GM12891 (cell line): ENCODE data around the gene COQ8B.

ENCODE experiments used
- POLR2A ChIP-seq: IDR thresholded peaks from 2 replicates; pipeline ENCODE4 v1.6.1; 2011; ENCODE audit warnings: low read depth, low read length, control low read depth
- POLR2AphosphoS5 ChIP-seq: IDR thresholded peaks from 2 replicates; pipeline ENCODE4 v1.6.1; 2011; ENCODE audit warnings: low read depth, low read length, control low read depth
- TAF1 ChIP-seq: IDR thresholded peaks from 2 replicates; pipeline ENCODE4 v1.6.1; 2011; ENCODE audit warnings: low read depth, low read length, control low read depth

DNA sequence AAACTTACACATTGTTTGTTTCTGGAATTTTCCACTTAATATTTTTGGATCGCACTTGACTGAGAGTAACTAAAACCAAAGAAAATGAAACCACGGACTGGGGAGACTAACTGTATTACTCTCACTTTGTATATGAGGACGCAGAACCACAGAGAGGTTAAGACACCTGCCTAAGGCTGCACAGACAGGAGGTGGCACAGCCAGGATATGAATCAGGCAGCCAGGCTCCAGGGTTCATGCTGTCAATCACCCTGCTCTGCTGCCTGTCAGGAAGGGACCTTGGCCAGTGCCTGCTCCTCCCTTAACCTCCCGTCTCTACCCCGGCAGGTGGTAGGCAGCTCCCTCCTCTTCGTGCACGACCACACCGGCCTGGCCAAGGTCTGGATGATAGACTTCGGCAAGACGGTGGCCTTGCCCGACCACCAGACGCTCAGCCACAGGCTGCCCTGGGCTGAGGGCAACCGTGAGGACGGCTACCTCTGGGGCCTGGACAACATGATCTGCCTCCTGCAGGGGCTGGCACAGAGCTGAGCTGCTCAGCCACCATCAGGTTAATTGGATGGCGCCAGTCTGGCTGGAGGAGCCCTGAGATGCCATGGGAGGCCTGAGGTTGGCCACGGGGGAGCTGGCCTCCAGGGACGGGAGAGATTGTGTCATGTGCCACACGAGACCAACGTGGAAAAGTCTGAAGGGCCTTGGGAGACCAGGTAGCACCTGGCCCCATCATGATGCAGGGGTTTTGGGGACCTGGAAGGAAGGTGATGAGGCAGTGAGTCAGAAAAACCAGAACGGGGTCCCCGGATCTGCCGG is 22.5 kb upstream of the COQ8B start:
- no peak for TF ChIP-seq POLR2AphosphoS5
- no peak for TF ChIP-seq TAF1
- TF ChIP-seq POLR2A = no peak
